Sigmoid colon (tissue), 7 donors: ENCODE data around the gene URGCP. TPM values are rescaled to one million over a fixed set of nuclear protein-coding genes. Genes with fewer than 3 reads are reported as not detected.
"Not testable (repeated sequence)": the region's sequence is repeated elsewhere in the genome, so short reads cannot be mapped to it uniquely, and the experiment has no call there.

Experiments used
- DNase-seq: peaks from one replicate; pipeline ENCODE4 v3.0.0-alpha.2; 2019
- H3K27ac ChIP-seq, 4 donors: fragments of 200-600 bp; sonication (generic); one replicate each; pipeline ENCODE4 v1.5.1; 2016 to 2019; ENCODE audit warnings: mild to moderate bottlenecking in 1 of 4
- H3K27me3 ChIP-seq, 3 donors: fragments of 200-600 bp; sonication (generic); one replicate each; pipeline ENCODE4 v1.5.1; 2019; ENCODE audit warnings: mild to moderate bottlenecking in 1 of 3
- H3K36me3 ChIP-seq, 4 donors: fragments of 200-600 bp; sonication (generic); one replicate each; pipeline ENCODE4 v1.5.1; 2016 to 2019
- H3K4me1 ChIP-seq, 4 donors: fragments of 200-600 bp; sonication (generic); one replicate each; pipeline ENCODE4 v1.5.1; 2017 to 2019
- H3K4me3 ChIP-seq, 4 donors: fragments of 200-600 bp; sonication (generic); one replicate each; pipeline ENCODE4 v1.5.1; 2017 to 2019; ENCODE audit warnings: mild to moderate bottlenecking in 2 of 4, moderate library complexity in 1 of 4
- H3K9me3 ChIP-seq, 4 donors: fragments of 200-600 bp in 3 of 4; sonication (generic) in 3 of 4; one replicate each; pipeline versions ENCODE4 v1.5.1 to v1.6.1; 2013 to 2019
- EP300 ChIP-seq, 4 donors: sonication (generic); formaldehyde crosslinking; IDR thresholded peaks; one replicate each; pipeline ENCODE4 v1.6.1; 2017; ENCODE audit warnings: antibody characterized with exemption in 4 of 4
- POLR2A ChIP-seq, 2 donors: fragments of 450-650 bp; IDR thresholded peaks; one replicate each; pipeline ENCODE4 v1.6.1; 2016; ENCODE audit warnings: antibody characterized with exemption in 2 of 2, mild to moderate bottlenecking in 2 of 2, moderate library complexity in 2 of 2
- POLR2AphosphoS5 ChIP-seq, 4 donors: sonication (generic); formaldehyde crosslinking; IDR thresholded peaks; one replicate each; pipeline ENCODE4 v1.6.1; 2017; ENCODE audit warnings: antibody characterized with exemption in 4 of 4
- WGBS, 2 donors: extraction: QIAGEN DNeasy Blood & Tissue Kit; methylation state at CpG; one replicate each; pipeline ENCODE4 v1.1.7; 2013; 5-methylcytosine and 5-hydroxymethylcytosine counted together
- intact Hi-C: fragments of 100-400 bp; cut with DNase I; formaldehyde crosslinking; loops from one replicate; pipeline ENCODE4 v1.15.1; 2023
- polyA plus RNA-seq, 3 donors: library from polyadenylated mRNA; stranded (reverse); fragments of 200-250 nt; gene quantifications; one replicate each; pipeline ENCODE4 v1.2.3, GENCODE V29; 2013
- total RNA-seq, 4 donors: library from RNA; depleted of rRNA; stranded (reverse); fragments of >200 nt; gene quantifications; one replicate each; pipeline ENCODE4 v1.1.0, GENCODE V29; 2016
- TF ChIP-seq, protein P1 (sequence below), 4 experiments: fragments of 450-650 bp in 3 of 4; fragments of 200-600 bp in 1 of 4; IDR thresholded peaks; one replicate each; pipeline ENCODE4 v1.5.1; 2016 to 2019; ENCODE audit warnings: antibody characterized with exemption in 4 of 4, mild to moderate bottlenecking in 3 of 4, moderate library complexity in 2 of 4
- donor health status: healthy with polysubstance abuse.
- donor health status: Bipolar disorder and iron deficiency.
- donor health status: healthy.

Gene URGCP
- total and polyA plus RNA-seq, 7 donors: 18.0 to 32.7 (median 21.5) TPM

GRCh38 chr7:43905209-43905946, 1.0 kb downstream of the URGCP start:
- H3K9me3 ChIP-seq: no peaks in the 10 kb centered on the region
- H3K27ac ChIP-seq: peak overlapping the region; percentile 86 to 92 (median 88)
- H3K4me3 ChIP-seq: peak overlapping the region; percentile 55 to 83 (median 76)
- no peaks in the 10 kb centered on the region for H3K27me3 ChIP-seq
- no peak for DNase-seq
- 17 to 49% methylated on average over 8 of the region's 8 CpGs for WGBS, 2 donors
- no peaks in the 10 kb centered on the region for H3K36me3 ChIP-seq
- H3K4me1 ChIP-seq: peaks cover 0 to 42% (median 24%) of the 10 kb centered on the region in 4 donors
- intact Hi-C loops: loop anchor here (5.0 kb wide), 1 partner anchor 33 kb away; no protein-coding TSS in a partner anchor
- TF ChIP-seq POLR2A (IDR thresholded peaks at IDR 0.05): peak in 1 of 2 donors; percentile 28
- TF ChIP-seq, protein P1, sequence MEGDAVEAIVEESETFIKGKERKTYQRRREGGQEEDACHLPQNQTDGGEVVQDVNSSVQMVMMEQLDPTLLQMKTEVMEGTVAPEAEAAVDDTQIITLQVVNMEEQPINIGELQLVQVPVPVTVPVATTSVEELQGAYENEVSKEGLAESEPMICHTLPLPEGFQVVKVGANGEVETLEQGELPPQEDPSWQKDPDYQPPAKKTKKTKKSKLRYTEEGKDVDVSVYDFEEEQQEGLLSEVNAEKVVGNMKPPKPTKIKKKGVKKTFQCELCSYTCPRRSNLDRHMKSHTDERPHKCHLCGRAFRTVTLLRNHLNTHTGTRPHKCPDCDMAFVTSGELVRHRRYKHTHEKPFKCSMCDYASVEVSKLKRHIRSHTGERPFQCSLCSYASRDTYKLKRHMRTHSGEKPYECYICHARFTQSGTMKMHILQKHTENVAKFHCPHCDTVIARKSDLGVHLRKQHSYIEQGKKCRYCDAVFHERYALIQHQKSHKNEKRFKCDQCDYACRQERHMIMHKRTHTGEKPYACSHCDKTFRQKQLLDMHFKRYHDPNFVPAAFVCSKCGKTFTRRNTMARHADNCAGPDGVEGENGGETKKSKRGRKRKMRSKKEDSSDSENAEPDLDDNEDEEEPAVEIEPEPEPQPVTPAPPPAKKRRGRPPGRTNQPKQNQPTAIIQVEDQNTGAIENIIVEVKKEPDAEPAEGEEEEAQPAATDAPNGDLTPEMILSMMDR (IDR thresholded peaks at IDR 0.05): no peak

DNA sequence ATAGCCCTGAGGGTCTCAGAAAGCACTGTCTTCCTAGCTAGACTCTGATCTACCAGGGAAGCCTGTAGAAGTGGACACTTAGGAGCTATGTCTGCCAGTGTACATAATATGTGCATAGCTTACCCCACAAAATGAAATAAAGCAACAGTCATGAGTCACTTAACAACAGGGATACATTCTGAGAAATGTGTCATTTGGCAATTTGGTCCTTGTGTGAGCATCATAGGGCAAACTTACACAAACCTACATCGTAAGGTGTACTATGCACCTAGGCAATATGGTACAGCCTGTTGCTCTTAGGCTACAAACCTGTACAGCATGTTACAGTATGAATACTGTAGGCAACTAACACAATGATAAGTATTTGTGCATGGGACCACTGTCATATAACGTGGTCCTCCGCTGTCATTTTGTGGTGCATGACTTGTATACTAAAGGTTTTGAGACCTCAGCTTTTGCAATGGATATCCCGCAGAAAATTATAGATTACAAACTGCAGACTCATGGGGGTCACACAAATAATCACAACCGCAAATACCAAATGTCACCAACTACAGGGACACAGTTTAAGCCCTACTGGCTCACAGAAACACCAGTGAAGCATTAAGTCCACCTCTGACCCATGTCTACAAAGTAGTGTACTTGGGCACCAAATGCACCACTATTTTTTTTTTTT, 1.7 kb downstream of the URGCP start:
- 87 to 94% methylated on average over 5 of the region's 5 CpGs for WGBS, 2 donors
- H3K9me3 ChIP-seq: no peaks in the 10 kb centered on the region
- DNase-seq: no peak
- peaks cover 0 to 42% (median 24%) of the 10 kb centered on the region in 4 donors for H3K4me1 ChIP-seq
- no peaks in the 10 kb centered on the region for H3K27me3 ChIP-seq
- intact Hi-C loops: loop anchor here (5.0 kb wide), 1 partner anchor 32 kb away; no protein-coding TSS in a partner anchor
- peak overlapping the region in 1 of 4 donors; percentile 81 for H3K4me3 ChIP-seq
- H3K27ac ChIP-seq: peak overlapping the region; percentile 86 to 92 (median 88)
- no peaks in the 10 kb centered on the region for H3K36me3 ChIP-seq
- TF ChIP-seq, protein P1 (IDR thresholded peaks at IDR 0.05): no peak
- TF ChIP-seq POLR2AphosphoS5 (IDR thresholded peaks at IDR 0.05) (no peak), EP300 (IDR thresholded peaks at IDR 0.05) (no peak), POLR2A (IDR thresholded peaks at IDR 0.05) (no peak)

DNA sequence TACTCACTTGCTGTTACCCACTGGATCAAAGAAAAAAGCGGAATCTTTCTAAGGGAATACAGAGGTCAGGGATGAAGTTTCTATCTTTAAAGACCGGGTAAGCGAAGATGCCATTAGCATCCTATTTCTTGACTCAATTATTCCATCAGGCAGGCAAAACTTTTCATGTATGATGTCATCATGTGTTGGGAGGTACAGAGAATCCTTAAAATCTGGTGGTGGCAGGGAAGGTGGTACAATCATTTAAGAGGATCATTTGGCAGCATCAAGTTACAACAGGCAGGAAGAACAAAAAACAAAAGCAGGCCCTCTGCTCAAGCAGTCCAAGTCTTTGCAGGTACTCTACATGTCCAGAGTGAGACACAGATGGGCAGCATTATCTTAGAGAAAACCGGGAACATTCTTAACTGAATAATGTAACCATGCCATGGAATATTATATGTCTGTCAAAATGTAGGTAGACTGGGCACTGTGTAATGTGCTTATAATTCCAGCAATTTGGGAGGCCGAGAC, 3.8 kb downstream of the URGCP start:
- intact Hi-C loops: no loop called here
- 96% methylated on average over 5 of the region's 5 CpGs for WGBS, 2 donors
- peaks cover 0 to 42% (median 26%) of the 10 kb centered on the region in 4 donors for H3K4me1 ChIP-seq
- DNase-seq: no peak
- no peak overlapping the region for H3K27ac ChIP-seq
- H3K4me3 ChIP-seq: no peak overlapping the region
- TF ChIP-seq POLR2AphosphoS5 (IDR thresholded peaks at IDR 0.05) (no peak), EP300 (IDR thresholded peaks at IDR 0.05) (no peak), POLR2A (IDR thresholded peaks at IDR 0.05) (no peak)
- TF ChIP-seq, protein P1 (IDR thresholded peaks at IDR 0.05): no peak
- no peaks in the 10 kb centered on the region for H3K36me3 ChIP-seq
- H3K9me3 ChIP-seq: no peaks in the 10 kb centered on the region
- H3K27me3 ChIP-seq: no peaks in the 10 kb centered on the region

- DNase-seq, H3K36me3 ChIP-seq, intact Hi-C loops, H3K4me3 ChIP-seq, H3K27me3 ChIP-seq, H3K27ac ChIP-seq, H3K9me3 ChIP-seq: not testable (repeated sequence)
- H3K4me1 ChIP-seq: peaks cover 0 to 14% (median 6%) of the 10 kb centered on the region in 4 donors
- WGBS, 2 donors: 94 to 97% methylated on average over 2 of the region's 2 CpGs
Observed at GRCh38 chr7:43898571-43898970, 7.8 kb downstream of the URGCP start.

DNA sequence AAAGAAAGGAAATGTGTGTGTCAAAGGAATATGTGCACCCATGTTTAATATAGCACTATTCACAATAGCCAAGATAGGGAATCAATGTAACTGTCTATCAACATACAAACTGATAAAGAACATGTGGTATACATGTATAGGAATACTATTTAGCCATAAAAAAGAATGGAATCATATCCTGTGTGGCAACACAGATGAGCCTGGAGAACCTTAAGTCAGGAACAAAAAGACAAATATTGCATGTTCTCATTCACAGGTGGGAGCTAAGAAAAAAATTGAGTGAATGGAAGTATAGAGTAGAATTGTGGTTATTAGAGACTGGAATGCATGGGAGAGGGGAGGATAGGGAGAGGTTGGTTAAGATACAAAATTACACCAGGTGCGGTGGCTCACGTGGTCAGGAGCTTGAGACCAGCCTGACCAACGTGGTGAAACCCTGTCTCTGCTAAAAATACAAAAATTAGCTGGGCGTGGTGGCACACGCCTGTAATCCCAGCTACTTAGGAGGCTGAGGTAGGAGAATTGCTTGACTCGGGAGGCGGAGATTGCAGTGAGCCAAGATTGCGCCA, 10.5 kb downstream of the URGCP start:
- Histone ChIP-seq H3K4me3 (no peak overlapping the region), H3K4me1 (peaks cover 0 to 16% (median 13%) of the 10 kb centered on the region in 4 donors), H3K27ac (no peak overlapping the region), H3K9me3 (no peaks in the 10 kb centered on the region), H3K36me3 (no peaks in the 10 kb centered on the region), H3K27me3 (no peaks in the 10 kb centered on the region)
- 86 to 94% methylated on average over 8 of the region's 8 CpGs for WGBS, 2 donors
- no peak for TF ChIP-seq POLR2AphosphoS5 (IDR thresholded peaks at IDR 0.05)
- TF ChIP-seq EP300 (IDR thresholded peaks at IDR 0.05): no peak
- no peak for TF ChIP-seq POLR2A (IDR thresholded peaks at IDR 0.05)
- DNase-seq: no peak
- intact Hi-C loops: no loop called here
